NCI-H1048 (cell line): ENCODE data around the gene SUSD6.
"Not testable (repeated sequence)": the region's sequence is repeated elsewhere in the genome, so short reads cannot be mapped to it uniquely, and the experiment has no call there.

ENCODE experiments used
- DNase-seq: peaks from one replicate; lab custom pipeline; 2025; lab: John Stamatoyannopoulos, UW

Gene SUSD6

GRCh38 chr14:69624136-69624535 lies 12.7 kb downstream of the SUSD6 start:
- no peak for DNase-seq

GRCh38 chr14:69625299-69626131 lies 14.1 kb downstream of the SUSD6 start:
- DNase-seq, result no peak

- no peak for DNase-seq
Measured at GRCh38 chr14:69626132-69626500, 14.7 kb downstream of the SUSD6 start.

GRCh38 chr14:69629225-69630127 lies 18.1 kb downstream of the SUSD6 start:
- no peak for DNase-seq

- no peak for DNase-seq
Measured at GRCh38 chr14:69630360-69630759, 19.0 kb downstream of the SUSD6 start.

GRCh38 chr14:69631509-69631908 lies 20.1 kb downstream of the SUSD6 start:
- DNase-seq, result no peak

GRCh38 chr14:69632164-69632563 lies 20.8 kb downstream of the SUSD6 start:
- no peak for DNase-seq

- no peak for DNase-seq
Measured at GRCh38 chr14:69632593-69633151, 21.3 kb downstream of the SUSD6 start.

GRCh38 chr14:69633238-69633637 lies 21.8 kb downstream of the SUSD6 start:
- no peak for DNase-seq

GRCh38 chr14:69635981-69636639 lies 24.7 kb downstream of the SUSD6 start:
- DNase-seq, result no peak

GRCh38 chr14:69636718-69637480 lies 25.5 kb downstream of the SUSD6 start:
- DNase-seq, result no peak

- DNase-seq, result no peak
Measured at GRCh38 chr14:69637503-69638031, 26.2 kb downstream of the SUSD6 start.

- no peak for DNase-seq
Measured at GRCh38 chr14:69640931-69641330, 29.5 kb downstream of the SUSD6 start.

- DNase-seq, result not testable (repeated sequence)
Measured at GRCh38 chr14:69642212-69642793, 30.9 kb downstream of the SUSD6 start.

- no peak for DNase-seq
Measured at GRCh38 chr14:69643430-69644200, 32.2 kb downstream of the SUSD6 start.

GRCh38 chr14:69644814-69645213 lies 33.4 kb downstream of the SUSD6 start:
- DNase-seq, result no peak

GRCh38 chr14:69647213-69647612 lies 35.8 kb downstream of the SUSD6 start:
- DNase-seq, result no peak

- not testable (repeated sequence) for DNase-seq
Measured at GRCh38 chr14:69647642-69648041, 36.2 kb downstream of the SUSD6 start.

- DNase-seq, result no peak
Measured at GRCh38 chr14:69648480-69649451, 37.4 kb downstream of the SUSD6 start.
